OCI-LY1 (cell line): ENCODE results near the gene CBLN4.

Source experiments
- H2AFZ ChIP-seq: fragments of 200-600 bp; sonication (generic), shearing (Covaris generic); 2 replicates; pipeline ENCODE4 v1.6.0; 2014; ENCODE audit warnings: antibody characterized with exemption, mild to moderate bottlenecking, low read length
- H3F3A ChIP-seq: fragments of 200-600 bp; sonication (generic), shearing (Covaris generic); 2 replicates; pipeline ENCODE4 v1.6.0; 2014; ENCODE audit warnings: mild to moderate bottlenecking, antibody characterized with exemption, low read length, moderate library complexity; ENCODE audit not compliant: insufficient read depth
- H3K27ac ChIP-seq: fragments of 200-600 bp; sonication (generic); 2 replicates; pipeline ENCODE4 v1.5.1; 2014; ENCODE audit warnings: low read length, mixed run types, mild to moderate bottlenecking, low read depth; ENCODE audit not compliant: poor library complexity, severe bottlenecking
- H3K27me3 ChIP-seq: fragments of 200-600 bp; sonication (generic); 2 replicates; pipeline ENCODE4 v1.6.0; 2014; ENCODE audit warnings: antibody characterized with exemption, mild to moderate bottlenecking, low read length, moderate library complexity; ENCODE audit not compliant: insufficient read depth
- H3K36me3 ChIP-seq: fragments of 200-600 bp; sonication (generic); 2 replicates; pipeline ENCODE4 v1.6.1; 2014; ENCODE audit warnings: mild to moderate bottlenecking, antibody characterized with exemption, low read length, moderate library complexity, mixed read lengths; ENCODE audit not compliant: insufficient read depth
- H3K4me1 ChIP-seq: fragments of 200-600 bp; sonication (generic); 2 replicates; pipeline ENCODE4 v1.5.1; 2014; ENCODE audit warnings: mild to moderate bottlenecking, low read length, moderate library complexity; ENCODE audit not compliant: insufficient read depth, severe bottlenecking
- H3K4me2 ChIP-seq: fragments of 200-600 bp; sonication (generic), shearing (Covaris generic); 2 replicates; pipeline ENCODE4 v1.6.1; 2014; ENCODE audit warnings: low read length
- H3K4me3 ChIP-seq: fragments of 200-600 bp; sonication (generic); 2 replicates; pipeline ENCODE4 v1.5.1; 2014; ENCODE audit warnings: low read length, low read depth, mild to moderate bottlenecking, mixed read lengths; ENCODE audit not compliant: poor library complexity, severe bottlenecking
- H3K79me2 ChIP-seq: fragments of 200-600 bp; shearing (Covaris generic); 2 replicates; pipeline ENCODE4 v1.6.1; 2016; ENCODE audit warnings: mixed run types, low read length, mixed read lengths; ENCODE audit not compliant: insufficient read depth
- H3K9ac ChIP-seq: fragments of 200-600 bp; sonication (generic), shearing (Covaris generic); 2 replicates; pipeline ENCODE4 v1.6.1; 2014; ENCODE audit warnings: mild to moderate bottlenecking, low read length, mixed read lengths
- H3K9me2 ChIP-seq: fragments of 200-600 bp; sonication (generic), shearing (Covaris generic); 2 replicates; pipeline ENCODE4 v1.6.1; 2014; ENCODE audit warnings: low read depth, mild to moderate bottlenecking, low read length, mixed read lengths
- H3K9me3 ChIP-seq: fragments of 200-600 bp; shearing (Covaris generic); 2 replicates; pipeline ENCODE4 v1.6.1; 2014; ENCODE audit warnings: low read length, mixed read lengths
- H4K20me1 ChIP-seq: fragments of 200-600 bp; sonication (generic), shearing (Covaris generic); 2 replicates; pipeline ENCODE4 v1.6.0; 2016; ENCODE audit warnings: mild to moderate bottlenecking, low read length; ENCODE audit not compliant: insufficient read depth
- CTCF ChIP-seq: fragments of 200-600 bp; sonication (generic), shearing (Covaris generic); IDR thresholded peaks from 2 replicates; pipeline ENCODE4 v1.5.1; 2017; ENCODE audit warnings: mild to moderate bottlenecking, antibody characterized with exemption, low read length, moderate library complexity, mixed read lengths
- EZH2 ChIP-seq: fragments of 200-600 bp; sonication (generic), shearing (Covaris generic); IDR thresholded peaks from 2 replicates; pipeline ENCODE4 v1.8.0; 2017; ENCODE audit warnings: borderline replicate concordance, mixed run types, mild to moderate bottlenecking, antibody characterized with exemption, low read length, moderate library complexity, mixed read lengths

Gene CBLN4

DNA sequence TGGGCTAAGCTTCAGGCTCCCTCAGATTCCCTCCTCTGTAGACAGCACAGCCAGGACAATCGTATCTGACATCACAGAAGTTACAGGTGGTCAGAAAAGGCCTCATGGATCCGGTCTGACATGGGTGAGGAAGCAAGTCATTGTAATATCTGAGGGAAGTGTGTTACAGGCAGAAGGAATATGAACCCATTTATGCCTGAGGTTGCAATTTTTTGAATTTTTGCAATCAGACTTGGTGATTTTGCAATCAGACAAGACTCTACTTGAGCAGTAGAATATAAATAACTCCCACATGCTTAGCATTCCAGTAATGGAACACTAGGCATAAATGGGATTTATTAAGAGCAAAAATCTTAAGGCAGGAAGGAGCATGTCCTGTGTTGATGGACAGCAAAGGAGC lies 52.1 kb downstream of the CBLN4 start:
- no peaks in the 10 kb centered on the region for H4K20me1 ChIP-seq
- H3K9me3 ChIP-seq, result no peaks in the 10 kb centered on the region
- no peak overlapping the region for H3K27ac ChIP-seq
- no peaks in the 10 kb centered on the region for H3F3A ChIP-seq
- H3K4me2 ChIP-seq, result no peak overlapping the region
- no peaks in the 10 kb centered on the region for H3K27me3 ChIP-seq
- no peaks in the 10 kb centered on the region for H3K9me2 ChIP-seq
- H3K9ac ChIP-seq, result no peak overlapping the region
- H3K79me2 ChIP-seq, result no peaks in the 10 kb centered on the region
- no peaks in the 10 kb centered on the region for H3K4me1 ChIP-seq
- no peaks in the 10 kb centered on the region for H3K36me3 ChIP-seq
- H3K4me3 ChIP-seq, result no peak overlapping the region
- no peak for TF ChIP-seq CTCF
- TF ChIP-seq EZH2, result no peak
- no peak overlapping the region for H2AFZ ChIP-seq

DNA sequence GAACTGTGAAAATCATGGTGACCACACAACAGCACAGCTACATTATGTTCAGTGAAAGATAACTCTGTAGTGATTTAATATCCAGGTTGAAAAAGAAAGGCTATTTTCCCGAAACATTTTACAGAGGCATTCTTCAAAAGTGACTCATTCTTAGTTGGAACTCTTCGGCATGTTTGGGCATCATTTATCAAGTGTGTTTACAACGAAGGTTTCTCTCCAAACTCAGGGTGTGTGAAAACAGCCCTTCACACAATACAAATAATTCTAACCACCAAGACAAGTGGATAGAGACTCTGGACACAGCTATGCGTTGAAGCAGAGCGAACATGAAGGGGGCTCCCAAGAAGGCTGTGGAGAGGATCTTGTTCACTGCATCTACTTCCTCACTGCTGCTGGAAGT lies 57.6 kb downstream of the CBLN4 start:
- Histone ChIP-seq H2AFZ (no peak overlapping the region), H3K27me3 (no peaks in the 10 kb centered on the region), H3K79me2 (no peaks in the 10 kb centered on the region), H3K9me2 (no peaks in the 10 kb centered on the region), H4K20me1 (no peaks in the 10 kb centered on the region), H3K4me3 (no peak overlapping the region), H3K9ac (no peak overlapping the region), H3K4me1 (no peaks in the 10 kb centered on the region), H3K9me3 (no peaks in the 10 kb centered on the region), H3F3A (no peaks in the 10 kb centered on the region), H3K4me2 (no peak overlapping the region), H3K27ac (no peak overlapping the region), H3K36me3 (no peaks in the 10 kb centered on the region)
- TF ChIP-seq CTCF (no peak), EZH2 (no peak)
